NCI-H524 (cell line): ENCODE measurements around the gene EVA1A.
"Not testable (repeated sequence)": the region's sequence is repeated elsewhere in the genome, so short reads cannot be mapped to it uniquely, and the experiment has no call there.

Source experiments
- DNase-seq, 2 experiments: peaks; one replicate each; lab custom pipeline; 2025; lab: John Stamatoyannopoulos, UW

EVA1A gene

GRCh38 chr2:75517547-75518230 lies 43.0 kb downstream of the EVA1A start:
- DNase-seq = no peak

GRCh38 chr2:75516378-75517360 lies 44.1 kb downstream of the EVA1A start:
- DNase-seq = no peak

GRCh38 chr2:75515584-75516368 lies 45.0 kb downstream of the EVA1A start:
- no peak for DNase-seq

GRCh38 chr2:75513616-75514170 lies 47.0 kb downstream of the EVA1A start:
- DNase-seq = no peak

- no peak for DNase-seq
Observed at GRCh38 chr2:75512455-75513212, 48.1 kb downstream of the EVA1A start.

GRCh38 chr2:75506101-75506697 lies 54.5 kb downstream of the EVA1A start:
- no peak for DNase-seq

GRCh38 chr2:75505012-75505411 lies 55.7 kb downstream of the EVA1A start:
- no peak for DNase-seq

- no peak for DNase-seq
Observed at GRCh38 chr2:75503048-75503607, 57.6 kb downstream of the EVA1A start.

- DNase-seq = no peak
Observed at GRCh38 chr2:75500633-75501032, 60.1 kb downstream of the EVA1A start.

- no peak for DNase-seq
Observed at GRCh38 chr2:75499534-75499933, 61.2 kb downstream of the EVA1A start.

- DNase-seq = no peak
Observed at GRCh38 chr2:75498907-75499306, 61.8 kb downstream of the EVA1A start.

GRCh38 chr2:75497256-75497655 lies 63.5 kb downstream of the EVA1A start:
- DNase-seq = no peak

GRCh38 chr2:75495862-75496261 lies 64.9 kb downstream of the EVA1A start:
- no peak for DNase-seq

GRCh38 chr2:75494137-75494769 lies 66.5 kb downstream of the EVA1A start:
- DNase-seq = no peak

- DNase-seq = no peak
Observed at GRCh38 chr2:75493230-75493629, 67.5 kb downstream of the EVA1A start.

GRCh38 chr2:75491129-75491753 lies 69.5 kb downstream of the EVA1A start:
- DNase-seq = no peak

- DNase-seq = no peak
Observed at GRCh38 chr2:75489721-75490120, 71.0 kb downstream of the EVA1A start.

GRCh38 chr2:75488157-75488556 lies 72.6 kb downstream of the EVA1A start:
- DNase-seq = no peak

GRCh38 chr2:75486735-75487134 lies 74.0 kb downstream of the EVA1A start:
- DNase-seq = not testable (repeated sequence)

GRCh38 chr2:75484840-75485239 lies 75.9 kb downstream of the EVA1A start:
- no peak for DNase-seq
